Spinal cord (tissue), 10 donors: ENCODE results near the gene PPP2R3B. TPM values are rescaled to one million over a fixed set of nuclear protein-coding genes. Genes with fewer than 3 reads are reported as not detected.

Source experiments
- DNase-seq, 6 donors: peaks; one replicate each; pipeline versions ENCODE4 v3.0.0 to v3.0.0-alpha.2; 2013 to 2015; ENCODE audit warnings: low spot score in 6 of 6, low read depth in 4 of 6
- H3K27ac ChIP-seq: one replicate; pipeline ENCODE4 v1.5.1; 2013; ENCODE audit warnings: low read depth, low read length, control low read depth
- H3K27me3 ChIP-seq: one replicate; pipeline ENCODE4 v1.6.1; 2013; ENCODE audit warnings: low read length; ENCODE audit not compliant: control insufficient read depth, insufficient read depth
- H3K36me3 ChIP-seq: one replicate; pipeline ENCODE4 v1.6.1; 2013; ENCODE audit warnings: low read length; ENCODE audit not compliant: control insufficient read depth, insufficient read depth
- H3K4me1 ChIP-seq: one replicate; pipeline ENCODE4 v1.6.1; 2013; ENCODE audit warnings: low read length; ENCODE audit not compliant: control insufficient read depth, insufficient read depth
- H3K4me3 ChIP-seq: one replicate; pipeline ENCODE4 v1.5.1; 2013; ENCODE audit warnings: low read depth, low read length, control low read depth
- H3K9me3 ChIP-seq: one replicate; pipeline ENCODE4 v1.6.1; 2013; ENCODE audit warnings: low read length; ENCODE audit not compliant: control insufficient read depth, insufficient read depth
- WGBS: methylation state at CpG from one replicate; pipeline ENCODE4 v1.1.5; 2013; ENCODE audit warnings: missing lambda C conversion rate; ENCODE audit not compliant: insufficient coverage; 5-methylcytosine and 5-hydroxymethylcytosine counted together
- polyA plus RNA-seq, 2 donors: library from polyadenylated mRNA; unstranded; fragments of 120-200 nt; gene quantifications; one replicate each; pipeline ENCODE4 v1.2.1, GENCODE V29; 2013; ENCODE audit not compliant: insufficient read length in 2 of 2
- total RNA-seq, 2 donors: library from RNA; depleted of rRNA in 1 of 2; stranded (reverse); fragments of 120-200 nt in 1 of 2; fragments of >200 nt in 1 of 2; gene quantifications; one replicate each; pipeline versions ENCODE4 v1.2.3 to v1.2.4, GENCODE V29; 2013 to 2014
- donor health status: healthy.

PPP2R3B gene
- total and polyA plus RNA-seq, 4 donors: 30.8 to 134 (median 75.3) TPM

DNA sequence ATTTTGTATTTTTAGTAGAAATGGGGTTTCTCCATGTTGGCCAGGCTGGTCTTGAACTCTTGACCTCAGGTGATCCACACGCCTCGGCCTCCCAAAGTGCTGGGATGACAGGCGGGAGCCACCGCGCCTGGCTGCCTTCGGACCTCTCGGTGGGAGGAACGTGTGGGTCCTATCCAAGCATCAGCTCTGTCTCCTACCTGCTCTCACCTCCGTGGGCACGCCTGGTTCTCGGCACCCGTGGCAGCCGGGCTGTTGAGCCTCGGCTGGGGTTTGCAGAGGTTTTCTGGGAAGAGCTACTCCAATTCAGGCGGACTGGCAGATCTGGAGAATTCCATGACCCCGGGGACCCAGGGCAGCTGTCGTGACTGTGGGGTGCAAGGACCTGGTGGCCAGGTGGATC, 23.6 kb upstream of the PPP2R3B start:
- H3K27me3 ChIP-seq: peaks cover 12% of the 10 kb centered on the region
- peaks cover 2% of the 10 kb centered on the region for H3K9me3 ChIP-seq
- H3K4me1 ChIP-seq: peaks cover 14% of the 10 kb centered on the region
- no peak overlapping the region for H3K4me3 ChIP-seq
- peaks cover 2% of the 10 kb centered on the region for H3K36me3 ChIP-seq
- DNase-seq: no peak
- 95% methylated on average over 17 of the region's 17 CpGs for WGBS
- H3K27ac ChIP-seq: no peak overlapping the region

DNA sequence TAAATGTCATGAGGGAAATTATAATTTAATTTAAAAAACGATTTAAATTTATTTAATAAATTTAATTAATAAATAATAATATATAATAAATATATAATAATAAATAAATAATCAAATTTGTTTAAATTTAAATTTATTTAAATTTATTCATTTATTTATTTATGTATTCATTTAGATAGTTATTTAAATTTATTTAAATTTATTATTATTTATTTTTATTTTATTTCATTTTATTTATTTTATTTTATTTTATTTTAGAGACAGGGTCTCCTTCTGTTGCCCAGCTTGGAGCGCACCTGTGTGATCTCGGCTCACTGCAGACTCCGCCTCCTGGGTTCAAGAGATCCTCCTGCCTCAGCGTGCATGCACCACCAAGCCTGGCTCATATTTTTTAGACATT, 18.4 kb upstream of the PPP2R3B start:
- Histone ChIP-seq H3K27me3 (no peaks in the 10 kb centered on the region), H3K27ac (no peak overlapping the region), H3K4me3 (no peak overlapping the region), H3K4me1 (peaks cover 5% of the 10 kb centered on the region), H3K36me3 (peaks cover 2% of the 10 kb centered on the region), H3K9me3 (peaks cover 2% of the 10 kb centered on the region)
- no peak for DNase-seq
- WGBS: 89% methylated on average over 3 of the region's 5 CpGs

DNA sequence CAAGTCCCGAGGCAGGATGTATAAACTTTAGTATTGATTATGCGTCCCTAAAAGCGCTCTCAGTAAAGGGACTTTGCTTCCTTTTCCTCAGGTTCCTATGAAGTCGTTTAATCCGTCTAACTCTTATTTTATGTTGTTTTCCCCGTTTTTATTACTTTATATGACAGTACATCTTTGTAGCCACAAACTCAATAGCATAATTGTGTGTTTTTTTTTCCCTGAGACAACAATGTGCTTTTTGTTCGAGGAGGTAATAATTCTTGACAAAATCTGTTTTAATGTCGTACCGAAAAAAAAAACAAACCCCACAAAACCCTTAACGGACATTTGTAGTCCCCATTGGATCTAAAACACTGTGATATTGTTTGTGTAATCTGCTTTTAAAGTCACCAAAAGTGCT, 17.9 kb upstream of the PPP2R3B start:
- no CpG with 5 or more reads among the region's 10 CpGs for WGBS
- Histone ChIP-seq H3K36me3 (peaks cover 2% of the 10 kb centered on the region), H3K9me3 (peaks cover 2% of the 10 kb centered on the region), H3K4me3 (no peak overlapping the region), H3K4me1 (peaks cover 5% of the 10 kb centered on the region), H3K27me3 (no peaks in the 10 kb centered on the region), H3K27ac (peak overlapping the region; percentile 40)
- peak in 1 of 6 donors; percentile 41 for DNase-seq

DNA sequence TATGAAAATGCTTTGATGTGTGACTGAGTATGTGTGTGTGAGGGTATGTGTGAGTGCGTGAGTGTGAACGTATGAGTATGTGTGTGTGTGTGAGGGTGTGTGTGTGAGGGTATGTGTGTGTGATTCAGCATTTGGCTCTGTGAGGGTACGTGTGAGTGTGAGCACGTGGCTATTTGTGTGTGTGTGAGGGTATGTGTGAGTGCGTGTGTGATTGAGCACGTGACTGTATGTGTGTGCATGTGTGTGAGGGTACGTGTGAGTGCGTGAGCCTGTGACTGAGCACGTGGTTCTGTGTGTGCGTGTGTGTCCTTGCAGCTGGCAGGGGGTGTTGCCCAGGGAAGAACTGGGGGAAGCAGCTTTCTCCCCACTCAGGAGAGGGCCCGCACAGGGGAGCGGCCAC, 16.1 kb upstream of the PPP2R3B start:
- Histone ChIP-seq H3K4me3 (no peak overlapping the region), H3K36me3 (peaks cover 2% of the 10 kb centered on the region), H3K27me3 (no peaks in the 10 kb centered on the region), H3K9me3 (peaks cover 2% of the 10 kb centered on the region), H3K27ac (no peak overlapping the region), H3K4me1 (peaks cover 5% of the 10 kb centered on the region)
- DNase-seq: no peak
- 94% methylated on average over 12 of the region's 12 CpGs for WGBS

DNA sequence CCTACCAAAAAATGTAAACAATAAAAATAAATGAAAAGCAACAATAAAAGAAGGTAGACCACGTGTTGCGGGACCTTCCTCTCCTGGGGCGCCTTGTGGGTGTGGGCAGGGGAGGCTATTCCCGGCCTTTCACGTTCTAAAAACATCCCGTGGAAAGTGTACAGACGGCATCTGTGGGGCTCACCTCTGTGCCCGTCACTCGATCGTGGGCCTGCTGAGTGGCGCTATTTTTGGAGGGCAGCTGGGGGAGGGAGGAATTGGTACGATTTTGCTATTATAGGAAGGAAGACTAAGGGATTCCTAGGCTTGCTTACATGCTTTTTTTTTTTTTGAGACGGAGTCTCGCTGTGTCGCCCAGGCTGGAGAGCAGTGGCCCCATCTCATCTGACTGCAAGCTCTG, 13.6 kb upstream of the PPP2R3B start:
- Histone ChIP-seq H3K4me1 (peaks cover 9% of the 10 kb centered on the region), H3K27me3 (no peaks in the 10 kb centered on the region), H3K4me3 (no peak overlapping the region), H3K36me3 (no peaks in the 10 kb centered on the region), H3K27ac (no peak overlapping the region), H3K9me3 (no peaks in the 10 kb centered on the region)
- 85% methylated on average over 14 of the region's 15 CpGs for whole genome bisulfite sequencing
- DNase-seq: no peak

DNA sequence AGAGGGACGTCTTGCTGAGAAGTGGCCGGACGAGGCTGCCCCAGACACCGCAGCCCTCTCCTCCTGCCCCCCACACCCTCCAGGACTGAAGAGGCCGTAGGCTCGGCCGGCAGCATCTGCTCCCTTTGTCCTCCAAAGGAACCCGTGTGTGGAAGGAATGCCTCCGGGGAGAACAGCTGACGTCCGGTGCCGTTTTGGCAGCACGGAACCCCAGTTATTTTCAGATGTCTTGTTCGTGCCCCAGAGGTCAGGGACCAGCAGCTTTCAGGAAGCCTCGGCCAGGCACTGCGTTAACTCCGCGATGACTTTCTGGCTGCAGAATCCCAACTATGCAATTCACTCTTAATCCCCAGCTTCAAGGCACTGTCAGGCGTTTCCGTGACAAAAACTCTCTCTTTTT, 10.9 kb upstream of the PPP2R3B start:
- 13% methylated on average over 15 of the region's 20 CpGs for WGBS
- Histone ChIP-seq H3K36me3 (no peaks in the 10 kb centered on the region), H3K4me1 (peaks cover 5% of the 10 kb centered on the region), H3K9me3 (no peaks in the 10 kb centered on the region), H3K27ac (peak overlapping the region; percentile 67), H3K4me3 (no peak overlapping the region), H3K27me3 (no peaks in the 10 kb centered on the region)
- no peak for DNase-seq

DNA sequence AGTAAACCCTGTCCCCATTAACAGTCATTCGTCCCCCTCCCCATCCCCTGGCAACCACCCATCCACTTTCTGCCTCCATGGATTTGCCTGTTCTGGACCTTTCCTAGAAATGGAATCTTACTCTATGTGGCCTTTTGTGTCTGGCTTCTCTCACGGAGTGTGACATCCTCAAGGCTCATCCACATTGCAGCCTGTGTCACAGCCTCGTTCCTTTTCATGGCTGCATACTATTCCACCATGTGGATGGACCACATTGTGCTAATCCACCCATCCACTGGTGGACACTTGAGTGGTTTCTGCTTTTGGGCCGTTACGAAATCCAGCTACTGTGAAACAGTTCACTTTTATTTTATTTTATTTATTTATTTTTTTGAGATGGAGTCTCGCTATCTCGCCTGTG, 8.1 kb upstream of the PPP2R3B start:
- Histone ChIP-seq H3K27me3 (no peaks in the 10 kb centered on the region), H3K4me3 (no peak overlapping the region), H3K4me1 (peaks cover 27% of the 10 kb centered on the region), H3K27ac (no peak overlapping the region), H3K36me3 (no peaks in the 10 kb centered on the region), H3K9me3 (no peaks in the 10 kb centered on the region)
- 94% methylated on average over 5 of the region's 7 CpGs for WGBS
- DNase-seq: no peak

DNA sequence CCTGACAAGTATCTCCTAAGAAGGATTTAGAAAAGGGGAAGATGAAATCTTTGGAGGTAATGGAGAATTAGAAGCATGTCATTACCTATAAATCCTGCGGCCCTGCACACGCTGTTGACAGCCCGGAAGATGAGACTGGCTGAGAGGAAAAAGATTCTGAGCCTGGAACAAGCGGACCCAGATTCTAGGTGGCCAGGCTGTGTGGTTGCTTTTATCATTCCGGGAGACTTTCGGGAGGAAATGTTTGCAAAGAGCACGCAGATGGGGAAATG, 5.8 kb upstream of the PPP2R3B start:
- H3K36me3 ChIP-seq: no peaks in the 10 kb centered on the region
- 89% methylated on average over 7 of the region's 7 CpGs for WGBS
- no peak overlapping the region for H3K27ac ChIP-seq
- H3K4me3 ChIP-seq: no peak overlapping the region
- H3K9me3 ChIP-seq: no peaks in the 10 kb centered on the region
- H3K27me3 ChIP-seq: no peaks in the 10 kb centered on the region
- no peak for DNase-seq
- peaks cover 45% of the 10 kb centered on the region for H3K4me1 ChIP-seq

DNA sequence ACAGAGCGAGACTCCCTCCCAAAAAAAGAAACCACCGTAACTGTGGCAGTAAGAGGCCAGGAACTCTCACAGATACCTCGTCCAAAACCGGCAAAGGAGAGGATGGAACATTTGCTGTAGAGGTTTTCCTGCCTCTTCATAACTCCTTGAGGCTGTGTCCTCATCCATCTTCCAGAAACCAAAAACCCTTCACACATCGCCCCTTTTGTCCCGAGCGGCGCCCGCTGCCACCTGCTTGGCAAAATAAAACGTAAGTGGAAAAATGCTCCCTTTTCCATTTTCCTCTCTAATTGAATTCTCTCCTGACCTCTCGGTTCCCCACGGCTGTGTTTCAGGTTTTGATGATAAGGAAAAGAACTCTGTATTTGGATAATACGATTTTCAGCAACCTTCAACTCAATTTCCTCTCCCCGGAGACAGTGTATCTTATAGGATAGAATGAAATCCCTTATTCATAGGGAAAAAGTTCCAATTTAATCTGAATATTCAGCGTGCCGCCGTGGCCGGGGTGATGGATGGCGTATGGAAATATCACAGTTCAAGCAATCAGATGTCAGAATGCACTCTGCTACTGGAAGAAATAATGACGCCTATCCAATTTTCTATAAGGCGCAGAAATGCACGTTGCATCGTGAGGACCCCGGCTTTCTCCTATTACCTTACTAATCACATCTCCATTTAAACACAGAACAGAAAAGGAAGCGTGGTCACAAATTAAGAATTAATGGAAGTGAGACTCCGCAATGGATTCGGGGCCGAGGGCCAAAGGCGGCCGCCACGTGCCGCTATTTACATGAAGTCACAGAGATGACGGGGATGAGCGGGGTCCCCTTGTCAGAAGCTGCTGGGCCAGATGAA, 5.2 kb upstream of the PPP2R3B start:
- Histone ChIP-seq H3K4me3 (no peak overlapping the region), H3K27ac (no peak overlapping the region), H3K27me3 (no peaks in the 10 kb centered on the region), H3K36me3 (no peaks in the 10 kb centered on the region), H3K9me3 (no peaks in the 10 kb centered on the region), H3K4me1 (peaks cover 42% of the 10 kb centered on the region)
- peak in 1 of 6 donors; percentile 22 for DNase-seq
- 80% methylated on average over 16 of the region's 34 CpGs for WGBS

DNA sequence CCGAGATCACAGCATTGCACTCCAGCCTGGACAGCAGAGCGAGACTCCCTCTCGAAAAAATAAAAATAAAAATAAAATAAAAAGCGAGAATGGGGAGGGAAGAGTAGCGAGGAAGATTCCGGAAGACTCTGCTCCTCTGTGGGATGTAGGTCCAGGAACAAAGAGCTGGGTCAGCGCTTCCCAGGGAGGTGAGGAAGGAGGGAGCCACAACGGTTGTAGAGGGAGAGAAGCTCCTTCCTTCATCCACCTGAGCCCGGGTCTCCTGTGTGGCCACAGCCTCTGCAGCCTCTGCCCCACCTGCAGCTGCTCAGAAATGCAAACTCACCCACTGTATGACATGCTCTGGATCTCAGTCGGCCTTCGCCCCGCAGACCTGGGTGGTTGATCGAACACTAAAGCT, 3.8 kb upstream of the PPP2R3B start:
- Histone ChIP-seq H3K9me3 (no peaks in the 10 kb centered on the region), H3K36me3 (no peaks in the 10 kb centered on the region), H3K27me3 (no peaks in the 10 kb centered on the region), H3K4me1 (peaks cover 50% of the 10 kb centered on the region), H3K27ac (no peak overlapping the region), H3K4me3 (no peak overlapping the region)
- DNase-seq: no peak
- WGBS: 98% methylated on average over 10 of the region's 13 CpGs
